Measurements from ENCODE around the gene SPI1.

The SPI1 gene

DNA sequence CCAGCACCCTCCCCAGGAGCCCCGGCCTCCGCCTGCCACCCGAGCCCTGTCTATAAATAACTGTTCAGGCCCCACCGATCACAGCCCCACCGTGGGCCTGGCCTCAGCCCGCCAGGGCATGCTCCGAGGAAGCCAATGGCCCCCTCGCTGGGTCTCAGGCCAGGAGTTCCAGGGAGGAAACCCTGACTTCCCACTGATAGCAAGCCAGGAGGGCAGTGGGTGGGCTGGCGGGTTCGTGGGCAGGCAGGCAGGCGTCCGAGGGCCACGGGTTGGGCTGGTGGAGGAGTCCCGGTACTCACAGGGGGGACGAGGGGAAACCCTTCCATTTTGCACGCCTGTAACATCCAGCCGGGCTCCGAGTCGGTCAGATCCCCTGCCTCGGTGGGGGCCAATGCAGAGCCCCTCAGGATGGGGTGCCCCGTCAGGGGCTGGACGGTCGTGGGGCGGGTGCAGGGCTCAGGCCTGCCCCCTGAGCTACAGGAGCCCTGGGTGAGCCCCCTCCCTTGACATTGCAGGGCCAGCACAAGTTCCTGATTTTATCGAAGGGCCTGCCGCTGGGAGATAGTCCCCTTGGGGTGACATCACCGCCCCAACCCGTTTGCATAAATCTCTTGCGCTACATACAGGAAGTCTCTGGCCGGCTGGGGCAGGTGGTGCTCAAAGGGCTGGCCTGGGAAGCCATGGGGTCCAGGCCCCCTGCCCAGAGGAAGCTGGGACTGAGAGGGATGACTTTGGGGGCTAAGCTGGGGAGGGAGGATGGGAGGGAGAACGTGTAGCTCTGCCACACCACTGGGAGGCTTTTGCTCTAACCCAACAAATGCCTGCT lies at the start of gene SPI1:
SPI1 (minus strand) TSS at position 538 of the 826 bp plus-strand sequence; CDS start at position 344, 194 bp downstream.
- in situ Hi-C loops (cut with HindIII; ENCODE audit: low pct_ligation_motif_present, low pct_unique_long_range_greater_than_20kb, low sequenced_read_pairs) = no loop called here
- DNase-seq = no peak

DNA sequence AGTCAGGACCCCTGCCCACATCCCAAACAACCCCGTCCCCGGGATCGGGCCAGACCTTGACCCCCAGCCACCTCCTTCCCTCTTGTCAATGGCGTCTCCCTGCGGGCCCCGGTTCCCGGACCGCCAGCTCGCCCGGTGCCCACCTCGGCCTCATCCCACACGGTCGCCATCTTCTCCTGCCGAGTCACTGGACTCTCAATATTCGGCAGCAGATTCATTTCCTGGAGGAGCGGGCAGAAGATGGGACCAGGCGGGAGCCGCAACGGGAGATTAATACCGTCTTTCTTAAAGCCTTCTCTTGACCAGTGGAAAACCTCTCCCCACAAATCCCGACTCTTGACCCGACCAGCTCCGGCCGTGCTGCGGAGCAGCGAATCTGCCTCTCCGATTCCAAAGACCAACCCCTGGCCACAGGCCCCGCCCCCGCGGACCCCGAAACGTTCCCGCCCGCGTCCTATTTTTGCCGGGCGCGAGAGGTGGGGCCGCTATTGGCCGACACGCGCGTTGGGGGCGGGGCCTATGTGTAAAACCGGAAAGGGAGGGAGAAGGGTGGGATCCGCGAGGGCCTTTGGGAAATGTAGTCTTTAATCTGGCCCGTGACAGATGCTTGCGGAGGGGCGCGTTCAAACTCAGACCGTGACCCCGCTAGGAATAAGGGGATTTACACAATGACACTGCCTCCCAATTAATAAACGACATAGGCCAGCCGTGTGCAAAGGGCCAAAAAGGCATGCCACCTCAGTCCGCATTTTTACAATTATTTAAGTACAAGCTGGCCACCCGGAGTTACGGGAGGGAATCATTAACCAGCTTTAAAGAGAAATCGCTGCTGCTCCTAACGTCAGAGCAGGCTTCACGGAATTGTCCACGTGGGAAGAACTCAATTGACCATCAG lies 48.0 kb upstream of the SPI1 start, which contains the start of gene PSMC3:
PSMC3 (minus strand) TSS at position 378 of the 895 bp plus-strand sequence; CDS start at position 218, 160 bp downstream.
- DNase-seq = peak; percentile 95
- in situ Hi-C loops (cut with HindIII; ENCODE audit: low pct_ligation_motif_present, low pct_unique_long_range_greater_than_20kb, low sequenced_read_pairs) = no loop called here

DNA sequence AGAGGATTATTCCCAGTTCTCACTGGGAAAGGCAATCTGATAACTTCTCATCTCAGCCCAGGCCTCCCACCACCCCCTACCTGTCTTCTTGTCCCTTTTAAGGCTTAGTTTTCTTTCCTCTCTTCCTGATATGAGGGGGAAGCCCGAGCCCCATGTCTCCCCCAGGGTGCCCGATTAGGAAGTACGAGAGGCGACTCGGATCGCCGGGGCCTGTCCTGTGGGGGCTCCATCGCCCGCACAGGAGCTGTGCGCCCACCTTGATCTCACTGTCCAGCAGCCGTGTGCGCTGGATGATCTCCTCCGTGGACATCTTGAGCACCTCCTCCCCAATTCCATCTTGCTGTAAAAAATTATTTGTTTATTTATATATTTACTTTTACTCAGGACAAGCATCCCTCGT lies 47.3 kb upstream of the SPI1 start:
- in situ Hi-C loops (cut with HindIII; ENCODE audit: low pct_ligation_motif_present, low pct_unique_long_range_greater_than_20kb, low sequenced_read_pairs) = no loop called here
- DNase-seq = no peak

DNA sequence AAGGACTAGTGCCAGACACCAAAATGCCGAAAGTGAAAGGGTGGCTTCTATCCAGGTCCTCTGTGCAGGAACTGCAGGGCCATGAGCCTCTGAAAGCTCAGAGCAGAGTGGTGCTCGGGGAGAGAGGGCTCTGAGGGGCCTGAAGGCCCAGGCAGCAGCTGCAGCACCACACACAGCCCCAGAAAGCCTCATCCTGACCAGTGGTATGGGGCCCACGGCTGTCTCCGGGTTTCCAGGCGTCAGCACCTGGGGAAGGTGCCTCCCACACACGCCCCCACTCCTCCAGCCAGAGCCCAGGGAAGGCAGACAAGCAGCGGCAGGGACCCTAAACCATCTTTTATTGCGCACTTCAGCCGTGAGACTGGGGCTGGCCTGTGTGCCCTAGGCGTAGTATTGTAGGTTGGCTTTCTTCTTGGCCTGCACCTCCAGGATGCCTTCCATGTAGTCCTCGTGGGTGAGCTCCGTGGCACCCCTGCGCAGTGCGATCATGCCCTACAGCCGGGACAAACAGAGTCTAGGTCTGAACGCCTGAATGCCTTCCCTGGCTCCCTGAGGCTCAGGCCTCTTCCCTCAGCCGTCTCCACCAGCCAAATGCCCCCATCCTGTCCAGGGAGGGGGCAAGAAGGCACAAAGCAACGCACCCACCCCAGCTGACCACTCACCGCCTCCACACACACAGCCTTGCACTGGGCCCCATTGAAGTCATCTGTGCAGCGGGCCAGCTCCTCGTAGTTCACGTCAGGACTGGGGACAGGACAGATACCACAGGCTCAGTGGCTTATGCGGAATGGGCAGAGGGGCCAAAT lies 40.3 kb upstream of the SPI1 start:
- in situ Hi-C loops (cut with HindIII; ENCODE audit: low pct_ligation_motif_present, low pct_unique_long_range_greater_than_20kb, low sequenced_read_pairs) = no loop called here
- DNase-seq = no peak

DNA sequence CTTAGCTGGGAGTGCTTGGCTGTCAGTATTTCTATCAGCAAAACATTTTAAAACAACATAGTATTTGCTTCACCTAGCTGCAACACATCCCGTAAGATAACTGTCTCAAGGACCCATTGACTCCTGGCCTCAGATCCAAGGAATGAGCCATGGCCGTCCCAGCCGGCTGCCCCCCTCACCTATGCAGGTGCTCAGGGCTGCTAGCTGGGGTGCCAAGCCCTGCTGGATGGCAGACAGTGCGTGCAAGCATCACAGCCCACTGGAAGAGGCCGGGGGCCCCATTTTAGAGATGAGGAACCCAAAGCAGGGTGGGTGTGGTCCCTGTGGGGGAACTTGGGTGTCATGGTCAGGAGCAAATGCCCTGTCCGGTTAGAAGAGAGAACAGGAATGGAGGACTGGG lies 39.4 kb upstream of the SPI1 start:
- DNase-seq = no peak
- in situ Hi-C loops (cut with HindIII; ENCODE audit: low pct_ligation_motif_present, low pct_unique_long_range_greater_than_20kb, low sequenced_read_pairs) = no loop called here

DNA sequence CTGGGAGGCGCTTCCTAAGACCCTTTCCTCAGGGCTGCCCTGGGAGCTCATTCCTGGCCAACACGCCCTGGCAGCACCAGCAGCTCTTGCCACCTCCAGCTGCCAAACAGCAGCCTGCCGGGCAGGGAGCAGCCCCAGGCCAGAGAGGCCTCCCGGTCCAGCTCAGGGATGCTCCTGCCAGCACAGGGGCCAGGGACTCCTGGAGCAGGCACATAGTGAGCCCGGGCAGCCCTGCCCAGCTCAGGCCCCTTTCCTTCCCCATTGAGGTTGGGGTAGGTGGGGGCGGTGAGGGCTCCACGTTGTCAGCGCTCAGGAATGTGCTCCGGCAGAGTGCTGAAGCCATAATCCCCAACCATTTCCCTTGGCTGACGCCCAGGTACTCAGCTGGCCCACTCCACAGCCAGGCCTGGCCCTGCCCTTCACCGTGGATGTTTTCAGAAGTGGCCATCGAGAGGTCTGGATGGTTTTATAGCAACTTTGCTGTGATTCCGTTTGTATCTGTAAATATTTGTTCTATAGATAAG lies 37.7 kb upstream of the SPI1 start:
- DNase-seq = peak; percentile 89
- in situ Hi-C loops (cut with HindIII; ENCODE audit: low pct_ligation_motif_present, low pct_unique_long_range_greater_than_20kb, low sequenced_read_pairs) = no loop called here

GRCh38 chr11:47415091-47415854 lies 36.9 kb upstream of the SPI1 start:
- in situ Hi-C loops (cut with HindIII; ENCODE audit: low pct_ligation_motif_present, low pct_unique_long_range_greater_than_20kb, low sequenced_read_pairs) = no loop called here
- no peak for DNase-seq

DNA sequence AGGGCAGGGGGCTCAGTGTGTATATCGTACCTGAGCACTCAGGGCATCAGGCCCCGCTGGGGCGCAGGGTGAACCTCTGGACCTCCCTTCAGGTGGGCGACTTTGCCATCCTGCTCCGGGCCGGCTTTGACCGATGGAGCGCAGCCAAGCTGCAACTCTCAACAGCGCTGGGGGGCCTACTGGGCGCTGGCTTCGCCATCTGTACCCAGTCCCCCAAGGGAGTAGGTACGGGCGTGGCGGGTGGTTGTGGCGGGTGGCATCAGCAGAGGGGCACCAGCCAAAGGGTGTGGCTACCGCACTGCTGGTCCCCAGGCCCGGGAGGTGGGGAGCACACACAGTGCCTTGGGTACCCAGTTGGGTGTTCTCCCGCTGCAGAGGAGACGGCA lies 36.3 kb upstream of the SPI1 start:
- no peak for DNase-seq
- in situ Hi-C loops (cut with HindIII; ENCODE audit: low pct_ligation_motif_present, low pct_unique_long_range_greater_than_20kb, low sequenced_read_pairs) = no loop called here

DNA sequence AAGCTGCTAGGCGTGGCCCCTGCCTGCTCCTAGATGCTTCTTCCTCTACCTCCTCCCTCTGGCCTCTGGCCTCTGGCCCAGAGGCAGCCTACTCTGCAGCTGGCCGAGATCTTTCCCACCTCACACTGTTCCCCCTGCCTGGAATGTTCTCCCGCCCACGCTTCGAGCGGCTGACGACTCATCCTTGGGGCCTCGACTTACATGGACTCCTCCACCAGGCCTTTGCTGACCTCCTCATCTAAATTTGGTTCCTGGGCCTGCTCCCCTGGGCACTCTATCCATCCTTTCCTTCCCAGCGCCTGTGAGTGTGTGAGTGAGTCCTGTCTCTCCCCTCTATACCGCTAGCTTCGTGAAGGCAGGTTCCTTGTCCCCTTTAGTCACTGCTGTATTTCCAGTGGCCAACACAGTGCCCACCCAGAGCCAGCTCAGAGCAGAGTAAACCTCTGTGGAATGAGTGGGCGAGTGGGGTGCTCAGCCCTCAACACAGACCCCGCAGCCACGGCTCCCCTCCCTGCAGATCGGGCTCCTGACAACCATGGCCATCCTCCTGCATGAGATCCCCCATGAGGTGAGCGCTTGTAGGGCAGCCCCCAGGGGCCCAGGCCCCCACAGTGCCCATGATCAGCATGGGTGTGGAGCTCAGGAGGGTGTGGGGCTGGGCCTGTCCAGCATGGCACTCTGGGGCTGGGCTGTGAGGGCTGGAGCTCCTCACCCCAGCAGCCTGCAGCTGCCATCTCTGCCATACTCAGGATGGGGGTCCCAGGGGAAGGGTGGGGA lies 35.7 kb upstream of the SPI1 start:
- no peak for DNase-seq
- in situ Hi-C loops (cut with HindIII; ENCODE audit: low pct_ligation_motif_present, low pct_unique_long_range_greater_than_20kb, low sequenced_read_pairs) = no loop called here

- in situ Hi-C loops (cut with HindIII; ENCODE audit: low pct_ligation_motif_present, low pct_unique_long_range_greater_than_20kb, low sequenced_read_pairs) = no loop called here
- no peak for DNase-seq
These were observed 35.0 kb upstream of the SPI1 start for GRCh38 chr11:47413351-47413750.

DNA sequence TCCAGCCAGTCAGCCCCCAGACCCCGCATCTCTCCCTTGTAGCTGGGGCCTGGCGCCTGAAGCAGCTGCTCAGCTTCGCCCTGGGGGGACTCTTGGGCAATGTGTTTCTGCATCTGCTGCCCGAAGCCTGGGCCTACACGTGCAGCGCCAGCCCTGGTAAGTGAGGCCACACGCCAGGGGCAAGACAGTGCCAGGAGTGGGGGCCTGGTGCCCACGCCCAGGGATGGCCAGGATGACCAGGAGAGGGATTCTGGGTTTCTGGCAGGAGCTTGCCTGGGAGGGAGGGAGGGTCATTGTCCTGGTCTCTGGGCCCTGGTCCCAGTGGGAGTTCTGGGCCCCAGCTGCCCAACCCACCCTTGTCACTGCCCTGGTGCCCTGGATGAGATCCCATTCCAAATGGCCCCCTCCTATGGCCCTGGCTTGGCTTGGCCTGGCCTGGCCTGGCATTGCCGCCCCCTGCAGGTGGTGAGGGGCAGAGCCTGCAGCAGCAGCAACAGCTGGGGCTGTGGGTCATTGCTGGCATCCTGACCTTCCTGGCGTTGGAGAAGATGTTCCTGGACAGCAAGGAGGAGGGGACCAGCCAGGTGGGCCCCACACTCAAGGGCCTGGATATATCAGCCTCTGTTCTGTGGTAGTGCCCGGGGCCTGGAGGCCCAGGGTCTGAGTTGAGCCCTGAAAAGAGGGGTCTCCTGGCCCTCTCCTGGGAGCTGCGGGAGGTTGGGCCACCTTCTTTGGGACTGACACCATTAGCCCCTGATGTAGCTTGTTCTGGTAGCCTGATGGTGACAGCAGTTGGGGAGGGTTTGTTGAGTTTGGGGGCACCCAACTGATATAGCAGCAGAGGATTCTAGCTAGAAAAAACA lies 33.8 kb upstream of the SPI1 start:
- peak; percentile 46 for DNase-seq
- in situ Hi-C loops (cut with HindIII; ENCODE audit: low pct_ligation_motif_present, low pct_unique_long_range_greater_than_20kb, low sequenced_read_pairs) = no loop called here

DNA sequence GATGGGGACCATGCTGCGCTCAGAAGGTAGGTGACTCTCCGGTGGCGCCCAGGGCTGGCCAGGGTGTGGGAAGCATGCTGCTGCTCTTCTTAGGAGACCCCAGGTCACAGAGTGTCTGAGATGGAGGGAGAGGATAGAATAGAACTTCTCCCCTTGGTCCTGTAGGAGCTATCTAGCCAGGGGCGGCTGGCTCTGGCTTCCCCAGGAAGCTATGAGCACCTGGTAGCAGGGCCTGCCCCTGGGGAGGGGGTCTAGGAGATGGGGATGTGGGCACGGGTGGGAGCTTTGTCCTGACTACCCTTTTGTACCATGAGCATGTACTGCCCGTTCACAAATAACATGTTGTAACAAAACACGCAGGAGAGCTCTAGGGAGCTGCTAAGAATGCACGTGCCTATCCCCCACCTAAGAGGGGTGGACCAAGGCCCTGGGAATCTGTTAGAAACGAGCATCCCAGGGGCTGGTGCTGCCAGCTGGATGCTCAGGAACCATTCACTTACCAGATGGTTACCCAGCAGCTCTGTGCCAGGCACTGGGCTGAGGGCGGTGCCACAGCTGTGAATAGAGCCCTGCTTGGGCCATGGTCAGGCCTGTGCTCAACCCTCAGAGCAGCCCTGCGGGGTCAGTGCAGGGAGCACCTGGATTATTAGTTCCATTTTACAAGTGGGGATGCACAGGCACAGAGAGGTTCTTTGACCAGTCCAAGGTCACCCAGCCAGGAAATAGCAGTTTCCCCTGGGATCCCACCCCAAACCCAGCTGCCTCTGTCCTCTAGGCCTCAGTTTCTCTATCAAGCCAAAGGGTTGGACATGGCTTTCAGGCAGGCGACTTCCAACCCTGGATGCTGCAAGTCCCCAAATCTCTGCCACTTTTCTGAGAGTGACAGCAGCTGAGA lies 32.3 kb upstream of the SPI1 start:
- no peak for DNase-seq

DNA sequence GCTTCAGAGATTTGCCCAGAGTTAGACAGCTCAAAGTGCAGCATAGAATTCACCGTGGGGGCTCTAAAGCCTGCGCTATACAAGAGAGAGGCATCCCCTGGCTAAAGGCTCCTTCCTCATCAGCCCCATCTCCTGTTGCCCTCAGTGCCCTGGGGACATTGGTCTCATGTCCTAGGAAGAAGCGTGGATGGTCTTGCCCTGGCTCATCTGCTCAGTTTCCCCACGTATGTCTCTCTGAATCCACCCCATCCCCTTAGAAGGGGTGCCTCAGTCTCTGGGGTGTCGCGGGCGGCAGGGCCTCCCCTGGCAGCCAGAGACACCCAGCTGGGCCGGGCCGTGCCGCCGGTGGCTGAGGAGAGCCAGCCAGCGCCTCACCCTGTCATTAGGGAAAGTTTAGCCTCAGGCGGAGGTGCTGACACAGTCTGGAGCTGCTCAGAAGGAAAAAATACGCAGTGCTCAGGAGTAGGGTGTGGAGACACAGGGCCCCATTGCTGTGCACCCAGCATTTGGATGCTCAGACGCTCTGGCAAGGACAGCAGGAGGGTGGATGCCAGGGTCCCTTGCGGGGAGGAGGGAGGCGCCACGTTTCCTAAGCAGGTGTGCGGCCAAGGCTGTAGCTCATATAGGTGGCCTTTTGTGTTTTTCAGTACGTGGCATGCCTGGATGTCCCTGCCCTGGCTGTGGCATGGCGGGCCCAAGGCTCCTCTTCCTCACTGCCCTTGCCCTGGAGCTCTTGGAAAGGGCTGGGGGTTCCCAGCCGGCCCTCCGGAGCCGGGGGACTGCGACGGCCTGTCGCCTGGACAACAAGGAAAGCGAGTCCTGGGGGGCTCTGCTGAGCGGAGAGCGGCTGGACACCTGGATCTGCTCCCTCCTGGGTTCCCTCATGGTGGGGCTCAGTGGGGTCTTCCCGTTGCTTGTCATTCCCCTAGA lies 31.4 kb upstream of the SPI1 start:
- in situ Hi-C loops (cut with HindIII; ENCODE audit: low pct_ligation_motif_present, low pct_unique_long_range_greater_than_20kb, low sequenced_read_pairs) = no loop called here
- no peak for DNase-seq

More for the DNA sequence above, 32.3 kb upstream of the SPI1 start:
- in situ Hi-C loops (cut with HindIII; ENCODE audit: low pct_ligation_motif_present, low pct_unique_long_range_greater_than_20kb, low sequenced_read_pairs) = no loop called here

- DNase-seq = peak; percentile 85
- in situ Hi-C loops (cut with HindIII; ENCODE audit: low pct_ligation_motif_present, low pct_unique_long_range_greater_than_20kb, low sequenced_read_pairs) = no loop called here
These were observed 30.5 kb upstream of the SPI1 start for GRCh38 chr11:47408598-47409439.

Data from ACHN (cell line).